HG02623 (cell line): ENCODE measurements around the gene DNLZ.
"Not testable (repeated sequence)": the region's sequence is repeated elsewhere in the genome, so short reads cannot be mapped to it uniquely, and the experiment has no call there.

Experiments
- ATAC-seq: cut with Tn5 transposase; IDR thresholded peaks from one replicate; pipeline ENCODE4 v1.9.1; 2021; ENCODE audit warnings: moderate library complexity; ENCODE audit not compliant: unreplicated experiment

DNLZ gene

GRCh38 chr9:136361754-136362449 lies 1.6 kb downstream of the DNLZ start:
- ATAC-seq = no peak

- no peak for ATAC-seq
Measured at GRCh38 chr9:136361047-136361753, 2.3 kb downstream of the DNLZ start.

- ATAC-seq = no peak
Measured at GRCh38 chr9:136359774-136360718, 3.5 kb downstream of the DNLZ start.

- ATAC-seq = no peak
Measured at GRCh38 chr9:136358888-136359287, 4.7 kb downstream of the DNLZ start.

GRCh38 chr9:136358016-136358415 lies 5.5 kb downstream of the DNLZ start:
- ATAC-seq = no peak

GRCh38 chr9:136357202-136357725 lies 6.3 kb downstream of the DNLZ start:
- no peak for ATAC-seq

GRCh38 chr9:136355616-136356557 lies 7.7 kb downstream of the DNLZ start:
- ATAC-seq = no peak

GRCh38 chr9:136354592-136355085 lies 8.9 kb downstream of the DNLZ start:
- no peak for ATAC-seq

- no peak for ATAC-seq
Measured at GRCh38 chr9:136353757-136354488, 9.6 kb downstream of the DNLZ start.

GRCh38 chr9:136353088-136353487 lies 10.5 kb downstream of the DNLZ start:
- no peak for ATAC-seq

GRCh38 chr9:136352682-136353081 lies 10.9 kb downstream of the DNLZ start:
- no peak for ATAC-seq

- ATAC-seq = not testable (repeated sequence)
Measured at GRCh38 chr9:136351868-136352267, 11.7 kb downstream of the DNLZ start.

GRCh38 chr9:136351252-136351800 lies 12.2 kb downstream of the DNLZ start:
- no peak for ATAC-seq

GRCh38 chr9:136349546-136349945 lies 14.0 kb downstream of the DNLZ start:
- ATAC-seq = no peak

GRCh38 chr9:136348691-136349090 lies 14.9 kb downstream of the DNLZ start:
- ATAC-seq = no peak

- ATAC-seq = no peak
Measured at GRCh38 chr9:136347472-136348256, 15.9 kb downstream of the DNLZ start.

- no peak for ATAC-seq
Measured at GRCh38 chr9:136346927-136347465, 16.5 kb downstream of the DNLZ start.

GRCh38 chr9:136346157-136346481 lies 17.4 kb downstream of the DNLZ start:
- no peak for ATAC-seq
